HG03066 (cell line): ENCODE results near the gene TRMU.

Experiments
- ATAC-seq: cut with Tn5 transposase; IDR thresholded peaks from one replicate; pipeline ENCODE4 v1.9.1; 2021; ENCODE audit warnings: low read depth; ENCODE audit not compliant: unreplicated experiment

TRMU gene

GRCh38 chr22:46335201-46336118 lies at the start of gene TRMU:
TSS of gene TRMU (plus strand) at chr22:46335714. CDS start at chr22:46335765, 51 bp downstream.
- peak; percentile 91 for ATAC-seq

- no peak for ATAC-seq
Observed at GRCh38 chr22:46286006-46286405, 49.5 kb upstream of the TRMU start.

- ATAC-seq: no peak
Observed at GRCh38 chr22:46286941-46287872, 48.3 kb upstream of the TRMU start.

GRCh38 chr22:46287873-46288751 lies 47.4 kb upstream of the TRMU start:
- peak; percentile 68 for ATAC-seq

GRCh38 chr22:46288846-46289243 lies 46.7 kb upstream of the TRMU start:
- ATAC-seq: no peak

- ATAC-seq: no peak
Observed at GRCh38 chr22:46289244-46289891, 46.1 kb upstream of the TRMU start.

- no peak for ATAC-seq
Observed at GRCh38 chr22:46290121-46290842, 45.2 kb upstream of the TRMU start.

GRCh38 chr22:46290843-46291785 lies 44.4 kb upstream of the TRMU start:
- ATAC-seq: no peak

- no peak for ATAC-seq
Observed at GRCh38 chr22:46292173-46292572, 43.3 kb upstream of the TRMU start.

- no peak for ATAC-seq
Observed at GRCh38 chr22:46292732-46293131, 42.8 kb upstream of the TRMU start.

- no peak for ATAC-seq
Observed at GRCh38 chr22:46293577-46294260, 41.8 kb upstream of the TRMU start.

GRCh38 chr22:46294784-46295183 lies 40.7 kb upstream of the TRMU start:
- no peak for ATAC-seq

- ATAC-seq: no peak
Observed at GRCh38 chr22:46295277-46295971, 40.1 kb upstream of the TRMU start.

- peak; percentile 92 for ATAC-seq
Observed at GRCh38 chr22:46296257-46297150, 39.0 kb upstream of the TRMU start, which contains the start of gene GTSE1. TSS of gene GTSE1 (plus strand) at chr22:46296870. CDS start at chr22:46297401, 531 bp downstream.

GRCh38 chr22:46297151-46297812 lies 38.2 kb upstream of the TRMU start:
- peak; percentile 7 for ATAC-seq
